DOHH2 (cell line): ENCODE measurements around the gene C2orf74.

Source experiments
- H3F3A ChIP-seq: fragments of 200-600 bp; sonication (generic), shearing (Covaris generic); 2 replicates; pipeline ENCODE4 v1.6.0; 2016; ENCODE audit warnings: antibody characterized with exemption, mild to moderate bottlenecking; ENCODE audit not compliant: control insufficient read depth, insufficient read depth
- H3K27ac ChIP-seq: fragments of 200-600 bp; sonication (generic); 2 replicates; pipeline ENCODE4 v1.5.1; 2014; ENCODE audit warnings: low read depth, mild to moderate bottlenecking, low read length, moderate library complexity
- H3K27me3 ChIP-seq: fragments of 200-600 bp; sonication (generic); 2 replicates; pipeline ENCODE4 v1.6.1; 2014; ENCODE audit warnings: mild to moderate bottlenecking, low read length, mixed read lengths; ENCODE audit not compliant: control insufficient read depth
- H3K36me3 ChIP-seq: fragments of 200-600 bp; sonication (generic); 2 replicates; pipeline ENCODE4 v1.6.1; 2014; ENCODE audit warnings: mild to moderate bottlenecking, low read length, moderate library complexity, mixed read lengths; ENCODE audit not compliant: control insufficient read depth
- H3K4me1 ChIP-seq: fragments of 200-600 bp; sonication (generic); 2 replicates; pipeline ENCODE4 v1.6.1; 2014; ENCODE audit warnings: mild to moderate bottlenecking, low read length, mixed read lengths; ENCODE audit not compliant: control insufficient read depth
- H3K4me2 ChIP-seq: fragments of 200-600 bp; sonication (generic); 2 replicates; pipeline ENCODE4 v1.6.0; 2014; ENCODE audit warnings: mild to moderate bottlenecking, low read length, moderate library complexity
- H3K4me3 ChIP-seq: fragments of 200-600 bp; sonication (generic); 2 replicates; pipeline ENCODE4 v1.5.1; 2014; ENCODE audit warnings: mild to moderate bottlenecking, low read length, mixed read lengths
- H3K79me2 ChIP-seq: fragments of 200-600 bp; sonication (generic); 2 replicates; pipeline ENCODE4 v1.6.1; 2014; ENCODE audit warnings: mild to moderate bottlenecking, low read length, mixed read lengths; ENCODE audit not compliant: control insufficient read depth
- H3K9me2 ChIP-seq: fragments of 200-600 bp; sonication (generic); replicated peaks from 2 replicates; pipeline ENCODE4 v1.6.1; 2014; ENCODE audit warnings: mild to moderate bottlenecking, low read length, mixed read lengths; ENCODE audit not compliant: control insufficient read depth
- H3K9me3 ChIP-seq: fragments of 200-600 bp; sonication (generic); 2 replicates; pipeline ENCODE4 v1.6.1; 2014; ENCODE audit warnings: antibody characterized with exemption, low read length, mixed read lengths; ENCODE audit not compliant: control insufficient read depth, insufficient read depth
- H4K20me1 ChIP-seq: fragments of 200-600 bp; sonication (generic); 2 replicates; pipeline ENCODE4 v1.6.0; 2014; ENCODE audit warnings: low read depth, mild to moderate bottlenecking, antibody characterized with exemption, low read length, moderate library complexity; ENCODE audit not compliant: control insufficient read depth, insufficient read depth
- CTCF ChIP-seq: fragments of 200-600 bp; sonication (generic); IDR thresholded peaks from one replicate; pipeline ENCODE4 v1.5.1; 2014; ENCODE audit warnings: antibody characterized with exemption, mild to moderate bottlenecking, low read depth, low read length; ENCODE audit not compliant: poor library complexity, severe bottlenecking
- EZH2phosphoT487 ChIP-seq: fragments of 200-600 bp; sonication (generic); IDR thresholded peaks from 2 replicates; pipeline ENCODE4 v1.6.1; 2017; ENCODE audit warnings: borderline replicate concordance, mild to moderate bottlenecking, antibody characterized with exemption, low read length, moderate library complexity, mixed read lengths

Gene C2orf74

DNA sequence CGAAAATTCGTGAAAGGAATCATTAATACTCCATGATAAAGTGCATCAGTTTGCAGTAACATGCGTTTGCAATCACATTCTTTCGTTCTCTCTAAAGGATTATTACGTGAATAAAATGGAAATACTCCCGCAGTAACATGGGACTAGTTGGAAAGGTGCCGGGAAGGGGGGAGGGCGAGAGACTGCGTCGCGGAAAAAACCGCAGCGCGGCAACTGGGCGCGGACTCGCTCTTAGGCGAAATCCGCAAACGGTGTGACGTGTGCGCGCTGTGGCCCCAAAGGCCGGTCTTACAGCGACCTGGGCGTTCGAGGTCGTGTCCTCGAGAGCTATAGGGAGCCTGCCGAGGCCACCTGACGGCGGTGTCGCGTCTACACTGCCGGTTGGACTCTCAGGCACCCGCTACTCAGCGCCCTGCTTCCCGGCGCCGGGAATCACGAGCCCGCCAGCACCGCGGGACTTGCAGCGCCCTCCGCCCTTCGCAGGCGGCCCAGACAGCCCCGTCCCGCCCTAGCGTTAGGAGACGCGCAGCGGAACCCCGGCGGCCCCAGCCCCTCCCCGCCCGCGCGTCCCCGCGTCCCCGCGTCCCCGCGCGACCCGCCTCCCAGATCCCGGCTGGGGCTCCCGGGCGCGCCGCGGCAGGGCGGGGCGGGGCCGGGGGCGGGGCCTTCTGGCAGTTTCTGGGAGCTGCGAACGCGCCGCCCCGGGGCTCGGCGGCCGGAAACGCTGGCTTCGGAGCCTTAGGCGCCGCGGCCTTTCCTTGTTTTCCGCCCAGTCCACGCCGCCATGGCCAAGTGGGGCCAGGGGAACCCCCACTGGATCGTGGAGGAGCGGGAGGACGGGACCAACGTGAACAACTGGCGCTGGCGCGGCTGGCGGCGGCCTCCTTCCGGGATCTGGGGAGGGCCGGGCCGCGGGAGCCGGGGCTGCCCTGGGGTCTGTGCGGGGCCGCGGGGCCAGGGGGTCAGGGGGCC, 15.1 kb downstream of the C2orf74 start:
- Histone ChIP-seq H3K4me1 (peaks cover 45% of the 10 kb centered on the region), H3K4me2 (peak overlapping the region; percentile 98), H3K27ac (peak overlapping the region; percentile 66), H4K20me1 (no peaks in the 10 kb centered on the region), H3K79me2 (peaks cover 47% of the 10 kb centered on the region), H3K36me3 (peaks cover 36% of the 10 kb centered on the region), H3K9me3 (no peaks in the 10 kb centered on the region), H3K4me3 (peak overlapping the region; percentile 88), H3K27me3 (no peaks in the 10 kb centered on the region), H3K9me2 (no peaks in the 10 kb centered on the region), H3F3A (peaks cover 4% of the 10 kb centered on the region; the same call in 1 of the 2 replicates)
- no peak for TF ChIP-seq CTCF
- TF ChIP-seq EZH2phosphoT487, result no peak

GRCh38 chr2:61177727-61178549, 15.9 kb downstream of the C2orf74 start:
- Histone ChIP-seq H3F3A (peaks cover 4% of the 10 kb centered on the region; the same call in 1 of the 2 replicates), H3K9me2 (no peaks in the 10 kb centered on the region), H3K4me3 (peak overlapping the region; percentile 88), H3K4me1 (peaks cover 45% of the 10 kb centered on the region), H4K20me1 (no peaks in the 10 kb centered on the region), H3K27ac (peak overlapping the region; percentile 66), H3K4me2 (peak overlapping the region; percentile 78), H3K36me3 (peaks cover 43% of the 10 kb centered on the region), H3K9me3 (no peaks in the 10 kb centered on the region), H3K27me3 (no peaks in the 10 kb centered on the region), H3K79me2 (peaks cover 53% of the 10 kb centered on the region)
- TF ChIP-seq CTCF, result no peak
- no peak for TF ChIP-seq EZH2phosphoT487

DNA sequence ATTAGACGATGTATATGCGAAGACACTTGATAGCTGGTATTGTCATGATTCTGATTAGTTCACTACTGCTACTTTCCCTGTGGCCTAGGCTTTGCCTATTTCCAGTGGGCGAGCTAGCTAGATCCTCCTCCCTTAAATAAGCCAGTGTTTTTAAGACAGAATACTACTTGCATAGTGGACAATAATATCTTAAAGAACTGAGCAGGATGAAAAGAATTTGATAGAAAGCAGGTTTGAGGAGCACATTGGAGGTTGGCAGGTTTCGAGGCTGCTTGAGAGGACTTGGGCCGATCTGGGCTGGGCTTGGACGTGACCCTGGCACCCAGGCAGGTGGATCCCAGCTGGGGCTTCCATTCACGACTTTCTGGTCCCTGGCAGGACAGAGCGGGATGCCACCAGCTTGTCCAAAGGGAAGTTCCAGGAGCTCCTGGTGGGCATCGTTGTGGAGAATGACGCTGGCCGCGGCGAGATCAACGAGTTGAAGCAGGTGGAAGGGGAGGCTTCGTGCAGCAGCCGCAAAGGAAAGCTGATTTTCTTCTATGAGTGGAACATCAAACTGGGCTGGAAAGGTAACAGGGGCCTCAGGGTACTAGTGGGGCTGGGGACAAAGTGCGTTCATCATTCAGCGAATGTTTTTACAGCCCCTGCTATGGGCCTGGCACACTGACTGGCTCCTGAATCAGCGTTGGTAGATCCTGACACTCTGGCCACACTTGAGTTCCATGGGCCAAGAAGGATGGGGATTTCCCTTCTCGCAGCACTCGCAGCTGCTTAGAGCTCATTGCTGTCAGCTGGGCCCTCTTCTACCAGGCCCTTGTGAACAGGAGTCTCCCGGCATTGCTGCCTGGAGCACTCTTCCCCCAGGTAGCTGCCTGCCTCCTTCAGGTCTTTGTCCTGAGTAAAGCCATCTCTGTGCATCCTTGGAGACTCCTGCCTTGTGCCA, 16.9 kb downstream of the C2orf74 start:
- TF ChIP-seq CTCF, result no peak
- no peak for TF ChIP-seq EZH2phosphoT487
- H3K27ac ChIP-seq, result no peak overlapping the region
- peak overlapping the region; percentile 88 for H3K4me3 ChIP-seq
- no peaks in the 10 kb centered on the region for H3K27me3 ChIP-seq
- no peaks in the 10 kb centered on the region for H4K20me1 ChIP-seq
- H3F3A ChIP-seq, result peaks cover 2% of the 10 kb centered on the region; the same call in 1 of the 2 replicates
- no peaks in the 10 kb centered on the region for H3K9me3 ChIP-seq
- peak overlapping the region; percentile 78 for H3K4me2 ChIP-seq
- H3K79me2 ChIP-seq, result peaks cover 56% of the 10 kb centered on the region
- H3K4me1 ChIP-seq, result peaks cover 45% of the 10 kb centered on the region
- H3K36me3 ChIP-seq, result peaks cover 53% of the 10 kb centered on the region
- H3K9me2 ChIP-seq, result no peaks in the 10 kb centered on the region
